ENCODE measurements around the gene ALDOB.
"Not testable (repeated sequence)": the region's sequence is repeated elsewhere in the genome, so short reads cannot be mapped to it uniquely, and the experiment has no call there.

The ALDOB gene

DNA sequence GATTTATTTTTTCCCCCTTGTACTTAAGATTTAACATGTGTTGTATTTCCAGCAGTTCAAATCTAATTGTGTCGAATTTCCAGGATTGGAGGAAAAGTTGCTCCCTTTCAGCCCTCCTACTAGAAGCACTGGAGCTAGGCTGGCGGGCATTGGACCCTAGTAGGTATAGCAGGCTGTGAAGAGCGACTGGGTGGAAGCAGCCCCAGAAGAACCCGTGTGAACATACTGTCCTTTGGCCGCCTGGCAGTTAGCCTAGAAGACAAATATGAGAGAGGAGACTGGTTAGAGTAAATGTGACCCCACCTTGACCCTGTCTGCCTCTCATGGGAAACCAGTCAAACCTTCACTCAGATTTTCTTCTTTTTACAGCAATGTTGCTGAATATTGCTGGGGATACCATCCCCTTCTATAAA is 13.9 kb downstream of the ALDOB start:
- DNase-seq (ENCODE audit: low spot score), result no peak

DNA sequence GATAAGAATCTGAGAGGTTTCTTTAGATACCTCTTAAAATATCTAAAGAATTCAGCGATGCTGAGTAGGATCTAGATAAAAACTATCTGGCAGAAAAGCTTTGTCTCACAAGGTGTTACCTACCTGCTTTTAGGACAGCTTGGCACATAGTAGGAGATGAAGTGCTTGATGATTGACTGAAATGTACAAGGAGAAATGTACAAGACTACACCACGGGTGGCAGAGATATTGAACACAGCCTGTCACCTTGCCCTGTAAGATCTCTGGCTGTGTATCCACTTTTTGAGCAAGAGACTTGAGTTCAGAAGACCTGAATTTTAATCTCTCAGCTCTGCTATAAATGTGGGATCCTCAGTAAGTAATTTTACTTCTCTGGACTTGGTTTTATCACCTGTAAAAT is 15.7 kb downstream of the ALDOB start:
- no peak for DNase-seq (ENCODE audit: low spot score)

DNA sequence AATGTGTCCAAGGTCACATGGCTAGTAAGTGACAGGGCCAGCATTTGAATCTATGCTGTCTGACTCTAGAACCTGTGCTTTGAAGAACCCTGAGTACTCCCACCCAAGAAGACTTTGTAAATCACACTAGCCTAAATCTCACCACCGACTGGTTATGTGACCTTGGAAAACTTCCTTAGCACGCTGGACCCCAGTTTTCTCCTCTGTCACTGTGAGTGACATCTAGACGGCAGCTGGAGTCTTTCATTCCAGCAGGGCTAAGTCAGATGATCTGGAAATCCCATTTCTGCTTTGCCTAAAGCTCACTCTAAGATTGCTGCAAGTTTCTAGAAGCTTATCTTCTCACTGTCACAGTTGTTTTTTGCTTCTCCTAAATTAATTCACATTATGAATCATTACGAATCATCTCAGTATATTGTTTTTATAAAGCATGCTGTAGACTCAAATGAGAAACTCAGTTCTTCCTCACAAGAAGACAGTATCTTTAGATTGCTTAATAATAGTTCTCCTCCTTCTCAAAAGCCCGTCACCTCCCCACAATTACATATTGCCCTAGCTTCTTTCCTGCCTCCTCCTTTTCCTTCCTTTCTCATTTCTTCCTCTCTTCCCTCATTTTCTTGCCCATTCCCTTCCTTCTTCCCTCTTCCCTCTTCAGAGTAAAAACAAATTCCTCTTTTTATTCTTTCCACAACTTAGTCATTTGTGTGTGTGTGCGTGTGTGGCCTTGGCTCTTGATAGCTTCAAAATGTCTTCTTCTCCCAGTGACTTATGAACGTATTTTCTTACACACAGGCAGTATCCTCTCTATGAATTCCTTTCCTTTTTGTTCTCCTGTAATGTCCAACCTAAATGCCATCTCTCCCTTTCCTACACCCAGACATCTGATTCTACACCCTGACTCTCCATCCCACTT is 16.8 kb downstream of the ALDOB start:
- DNase-seq (ENCODE audit: low spot score), result no peak

DNA sequence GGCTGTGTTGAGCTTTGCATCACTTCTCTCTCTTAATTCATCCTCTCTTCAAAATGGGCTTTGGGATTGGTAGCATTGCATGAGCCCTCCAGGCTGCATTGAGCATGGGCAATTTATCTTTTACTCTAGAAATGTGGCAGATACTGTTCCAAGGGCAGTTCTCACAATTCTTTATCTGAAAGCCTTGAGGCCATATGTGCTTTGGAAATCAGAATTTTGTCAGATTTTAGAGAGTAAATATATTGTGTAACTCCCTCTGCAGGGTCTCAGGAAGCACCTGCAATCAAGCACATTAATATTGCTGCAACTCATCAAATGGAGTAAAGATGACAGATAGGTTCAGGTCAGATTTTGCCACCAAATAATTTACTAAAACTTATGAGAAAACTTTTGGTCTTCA is 17.6 kb downstream of the ALDOB start:
- no peak for DNase-seq (ENCODE audit: low spot score)

- DNase-seq (ENCODE audit: low spot score), result no peak
These were observed 18.2 kb downstream of the ALDOB start for GRCh38 chr9:101417389-101417788.

GRCh38 chr9:101415578-101415977 is 20.0 kb downstream of the ALDOB start:
- DNase-seq (ENCODE audit: low spot score), result no peak

GRCh38 chr9:101414839-101415238 is 20.7 kb downstream of the ALDOB start:
- DNase-seq (ENCODE audit: low spot score), result no peak

- DNase-seq (ENCODE audit: low spot score), result no peak
These were observed 26.5 kb downstream of the ALDOB start for GRCh38 chr9:101409079-101409477.

GRCh38 chr9:101408374-101409078 is 27.0 kb downstream of the ALDOB start:
- no peak for DNase-seq (ENCODE audit: low spot score)

GRCh38 chr9:101403516-101404285 is 31.9 kb downstream of the ALDOB start:
- DNase-seq (ENCODE audit: low spot score), result no peak

DNA sequence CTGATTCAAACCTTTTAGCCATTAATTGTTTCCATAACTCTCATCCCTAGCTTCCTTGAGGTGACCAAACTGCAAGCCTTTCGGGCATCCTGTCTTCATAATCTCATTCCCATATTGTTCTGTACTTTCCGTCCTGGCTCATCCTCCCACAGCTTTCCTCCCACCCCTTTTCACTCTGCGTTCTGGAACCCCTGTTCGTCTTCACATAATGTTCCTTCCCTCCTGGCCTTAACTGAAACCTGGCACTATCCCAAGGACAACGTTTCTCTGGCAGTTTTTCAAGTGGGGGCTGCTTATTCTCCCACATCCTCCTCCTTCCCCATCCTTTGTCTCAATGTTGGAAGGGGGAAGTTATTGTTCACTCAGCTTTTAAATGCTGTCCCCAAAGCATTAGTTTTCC is 35.5 kb downstream of the ALDOB start:
- DNase-seq (ENCODE audit: low spot score), result no peak

- DNase-seq (ENCODE audit: low spot score), result no peak
These were observed 36.0 kb downstream of the ALDOB start for GRCh38 chr9:101399643-101399970.

DNA sequence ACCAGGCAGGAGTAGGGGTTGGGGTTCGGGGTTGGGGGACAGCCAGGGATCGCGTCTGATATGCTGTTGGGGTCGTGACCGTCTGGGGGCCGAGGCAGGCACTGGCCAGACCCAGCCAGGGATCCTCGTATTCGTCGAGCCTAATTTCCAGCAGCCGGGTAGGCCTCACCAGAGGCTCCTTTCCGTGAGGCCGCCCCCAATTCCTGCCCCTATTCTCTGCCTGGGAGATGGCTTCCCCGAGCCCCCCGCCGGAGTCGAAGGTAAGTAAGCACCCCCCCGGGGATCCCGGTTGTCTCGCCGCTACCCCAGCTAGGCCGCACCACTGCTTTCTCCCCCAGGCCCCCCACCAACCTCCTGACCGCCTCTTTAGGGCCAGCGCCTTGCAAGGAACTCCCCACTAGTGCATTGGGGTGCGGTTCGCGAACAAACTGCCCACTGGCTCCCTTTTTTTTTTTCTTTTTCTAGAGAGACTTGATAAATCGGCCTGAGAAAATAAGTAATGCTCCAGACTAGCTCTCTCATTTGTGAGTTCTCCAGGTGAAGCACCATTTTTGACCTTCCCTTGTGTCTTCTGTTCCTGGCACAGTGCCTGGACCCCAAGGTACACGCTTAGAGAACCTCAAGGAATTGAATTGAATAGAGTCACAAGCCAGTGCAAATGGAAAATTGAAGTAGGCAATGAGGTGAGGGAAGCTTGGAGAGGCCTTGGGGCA is 36.5 kb downstream of the ALDOB start:
- DNase-seq (ENCODE audit: low spot score), result peak; percentile 54

DNA sequence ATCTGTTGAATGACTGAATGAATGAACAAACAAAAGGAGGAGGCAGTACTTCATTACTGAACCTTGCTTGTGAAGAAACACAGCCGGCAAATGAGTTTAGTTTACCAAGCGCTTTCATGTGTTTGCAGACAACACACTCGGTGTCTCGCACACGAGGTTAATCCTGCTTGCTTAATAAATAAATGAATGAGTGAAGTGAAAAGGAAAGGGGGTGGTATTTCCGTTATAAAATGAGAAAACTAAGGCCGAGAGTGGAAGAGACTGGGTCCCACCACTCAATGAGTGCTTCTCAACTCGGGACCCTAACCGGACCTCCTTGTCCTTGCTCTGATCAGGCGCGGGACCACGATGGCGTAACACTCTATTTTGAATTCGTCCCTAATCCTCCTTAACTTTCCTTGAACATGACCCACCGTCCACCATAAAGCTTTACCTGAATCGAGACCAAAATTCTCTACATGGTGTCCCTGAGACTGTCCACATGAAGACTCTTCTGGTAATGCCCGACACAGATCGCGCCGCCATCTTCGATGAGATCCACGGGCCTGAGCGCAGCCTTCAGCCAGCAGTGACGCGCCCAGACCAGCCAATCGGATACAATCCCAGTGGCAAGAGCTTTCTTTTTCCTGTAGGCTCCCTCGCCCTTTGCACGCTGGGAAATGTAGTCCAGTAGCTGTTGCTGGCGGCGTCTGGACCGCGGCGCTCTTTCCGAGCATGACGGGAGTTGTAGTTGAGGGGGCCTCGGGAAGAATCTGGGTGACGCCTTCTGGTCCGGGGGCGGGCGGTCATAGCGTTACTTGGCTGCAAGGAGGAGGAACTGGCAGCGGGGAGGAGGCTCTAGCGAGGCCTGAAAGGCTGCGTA is 37.3 kb downstream of the ALDOB start, which contains the start of the genes MRPL50 and ZNF189:
Gene MRPL50 (minus strand): TSS at position 551 of the 862 bp plus-strand sequence. CDS start 26 bp downstream, at position 525.
Gene ZNF189 (plus strand): TSS at position 784 of the 862 bp plus-strand sequence. CDS start 306 bp downstream, outside the sequence.
- peak; percentile 100 for DNase-seq (ENCODE audit: low spot score)

DNA sequence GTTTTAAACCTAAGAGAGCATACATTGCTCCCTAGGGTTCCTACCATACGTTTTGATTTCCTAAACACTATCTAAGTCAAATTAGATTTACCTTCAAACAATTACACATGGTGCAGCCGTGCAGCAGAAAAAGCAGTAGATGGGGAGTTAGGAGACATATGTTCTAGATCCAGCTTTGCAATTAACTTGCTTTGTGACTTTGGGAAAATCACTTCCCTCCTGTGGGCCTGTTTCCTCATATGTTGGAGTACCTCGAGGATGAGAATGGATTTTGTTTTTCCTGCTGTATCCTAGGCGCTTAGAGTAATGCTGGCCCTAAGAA is 37.9 kb downstream of the ALDOB start:
- no peak for DNase-seq (ENCODE audit: low spot score)

DNA sequence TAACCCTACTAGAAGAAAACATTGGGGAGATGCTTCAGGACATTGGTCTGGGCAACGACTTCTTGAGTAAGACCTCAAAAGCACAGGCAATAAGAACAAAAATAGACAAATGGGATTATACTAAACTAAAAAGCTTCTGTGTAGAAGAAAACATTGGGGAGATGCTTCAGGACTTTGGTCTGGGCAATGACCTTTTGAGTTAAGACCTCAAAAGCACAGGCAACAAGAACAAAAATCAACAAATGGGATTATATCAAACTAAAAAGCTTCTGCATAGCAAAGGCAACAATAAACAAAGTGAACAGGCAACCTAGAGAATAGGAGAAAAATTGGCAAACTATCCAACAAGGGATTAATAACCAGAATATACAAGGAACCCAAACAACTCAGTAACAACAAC is 40.9 kb downstream of the ALDOB start:
- no peak for DNase-seq (ENCODE audit: low spot score)

DNA sequence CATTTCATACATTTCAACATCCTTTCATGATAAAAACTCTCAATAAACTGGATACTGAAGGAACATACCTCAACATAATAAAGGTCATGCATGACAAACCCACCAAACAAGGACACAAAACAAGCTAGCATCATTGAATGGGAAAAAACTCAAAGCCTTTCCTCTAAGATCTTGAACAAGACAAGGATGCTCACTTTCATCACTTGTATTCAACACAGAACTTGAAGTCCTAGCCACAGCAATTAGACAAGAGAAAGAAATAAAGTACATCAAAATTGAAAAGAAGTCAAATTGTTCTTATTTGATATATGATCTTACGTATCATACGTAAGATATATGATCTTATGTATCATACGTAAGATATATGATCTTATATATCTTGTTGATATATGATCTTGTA is 42.4 kb downstream of the ALDOB start:
- no peak for DNase-seq (ENCODE audit: low spot score)

DNA sequence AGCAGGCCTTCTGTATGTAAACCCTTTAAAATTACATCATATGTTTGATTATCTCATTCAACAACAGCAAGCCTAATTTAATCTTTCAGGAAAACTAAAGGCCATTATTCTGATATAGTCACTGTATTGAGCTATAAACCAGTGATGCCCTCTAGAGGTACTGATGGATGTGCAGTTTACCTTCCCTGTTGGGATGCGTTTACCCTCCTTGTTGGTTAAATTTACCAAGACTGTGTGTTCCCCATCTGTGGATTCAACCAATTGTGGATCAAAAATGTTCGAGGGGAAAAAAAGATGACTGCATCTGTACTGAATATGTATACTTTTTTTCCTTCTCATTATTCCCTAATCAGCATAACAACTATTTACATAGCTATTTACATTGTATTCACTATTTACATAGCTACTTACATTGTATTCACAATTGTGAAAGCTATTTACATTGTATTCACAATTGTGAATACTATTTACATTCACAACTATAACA is 47.0 kb downstream of the ALDOB start:
- peak; percentile 62 for DNase-seq (ENCODE audit: low spot score)

GRCh38 chr9:101387871-101388506 is 47.6 kb downstream of the ALDOB start:
- peak; percentile 79 for DNase-seq (ENCODE audit: low spot score)

GRCh38 chr9:101384873-101385536 is 50.6 kb downstream of the ALDOB start, which contains the start of gene BAAT:
BAAT (minus strand) TSS chr9:101385006; CDS start chr9:101371404, 13,602 bp downstream.
- DNase-seq (ENCODE audit: low spot score), result not testable (repeated sequence)
